ENCODE data around the gene COMP. TPM values are rescaled to one million over a fixed set of nuclear protein-coding genes. Genes with fewer than 3 reads are reported as not detected.
"Not testable (repeated sequence)": the region's sequence is repeated elsewhere in the genome, so short reads cannot be mapped to it uniquely, and the experiment has no call there.

The COMP gene
- total RNA-seq, 1 experiment from 2014 or later = 0.04 TPM

- BruUV-seq (replicated peaks) = no TSS peak
- H2AFZ ChIP-seq (ENCODE audit: low read length) = no peak overlapping the region
- ChIA-PET POLR2A (ENCODE audit: unreplicated experiment) (no interaction called here), CTCF (no interaction called here)
- H3K79me2 ChIP-seq (ENCODE audit: low read length) = no peaks in the 10 kb centered on the region
- no peaks in the 10 kb centered on the region for H3K36me3 ChIP-seq (ENCODE audit: low read depth, low read length)
- no peak overlapping the region for H3K9ac ChIP-seq (ENCODE audit: low read length)
- H3K4me3 ChIP-seq (ENCODE audit: low read length) = no peak overlapping the region
- H3K27ac ChIP-seq (ENCODE audit: low read length) = no peak overlapping the region
- H3K9me3 ChIP-seq (ENCODE audit: low read length) = no peaks in the 10 kb centered on the region
- H3K27me3 ChIP-seq (ENCODE audit: low read length) = no peaks in the 10 kb centered on the region
- DNase-seq (no peak), ATAC-seq (no peak)
- intact Hi-C loops (cut with micrococcal nuclease) = no loop called here
- H4K20me1 ChIP-seq (ENCODE audit: low read length) = no peaks in the 10 kb centered on the region
- H3F3A ChIP-seq (ENCODE audit: low read length, unreplicated experiment) = no peaks in the 10 kb centered on the region
- TF ChIP-seq EZH2phosphoT487 (IDR thresholded peaks at IDR 0.05; ENCODE audit: borderline replicate concordance, low read length) = no peak
- no peak for TF ChIP-seq EZH2 (IDR thresholded peaks at IDR 0.05; ENCODE audit: low read length, unreplicated experiment)
- TF ChIP-seq CTCF (conservative IDR thresholded peaks at IDR 0.05; ENCODE audit: low read depth, low read length) = no peak
- H3K4me1 ChIP-seq (ENCODE audit: insufficient read depth, low read length) = no peaks in the 10 kb centered on the region
- H3K9me2 ChIP-seq (replicated peaks; ENCODE audit: low read length) = no peaks in the 10 kb centered on the region
- no peak overlapping the region for H3K4me2 ChIP-seq (ENCODE audit: low read length)
These were observed 24.6 kb upstream of the COMP start for GRCh38 chr19:18815673-18816072.

GRCh38 chr19:18814063-18814462 is 23.0 kb upstream of the COMP start:
- intact Hi-C loops (cut with micrococcal nuclease) = no loop called here
- BruUV-seq (replicated peaks) = no TSS peak
- Histone ChIP-seq H3F3A (ENCODE audit: low read length, unreplicated experiment) (no peaks in the 10 kb centered on the region), H3K4me2 (ENCODE audit: low read length) (no peak overlapping the region), H3K36me3 (ENCODE audit: low read depth, low read length) (no peaks in the 10 kb centered on the region), H3K27ac (ENCODE audit: low read length) (no peak overlapping the region), H4K20me1 (ENCODE audit: low read length) (no peaks in the 10 kb centered on the region), H3K27me3 (ENCODE audit: low read length) (no peaks in the 10 kb centered on the region), H3K9me2 (replicated peaks; ENCODE audit: low read length) (no peaks in the 10 kb centered on the region), H3K79me2 (ENCODE audit: low read length) (no peaks in the 10 kb centered on the region), H3K4me3 (ENCODE audit: low read length) (no peak overlapping the region), H3K4me1 (ENCODE audit: insufficient read depth, low read length) (no peaks in the 10 kb centered on the region), H3K9ac (ENCODE audit: low read length) (no peak overlapping the region), H3K9me3 (ENCODE audit: low read length) (no peaks in the 10 kb centered on the region), H2AFZ (ENCODE audit: low read length) (no peak overlapping the region)
- ChIA-PET POLR2A (ENCODE audit: unreplicated experiment) (no interaction called here), CTCF (no interaction called here)
- ATAC-seq = no peak
- DNase-seq = no peak
- TF ChIP-seq CTCF (conservative IDR thresholded peaks at IDR 0.05; ENCODE audit: low read depth, low read length) (no peak), EZH2phosphoT487 (IDR thresholded peaks at IDR 0.05; ENCODE audit: borderline replicate concordance, low read length) (no peak), EZH2 (IDR thresholded peaks at IDR 0.05; ENCODE audit: low read length, unreplicated experiment) (no peak)

GRCh38 chr19:18811638-18812037 is 20.5 kb upstream of the COMP start:
- DNase-seq; H3K9me2 ChIP-seq (replicated peaks; ENCODE audit: low read length); H3K27ac ChIP-seq (ENCODE audit: low read length); BruUV-seq (replicated peaks); H3K27me3 ChIP-seq (ENCODE audit: low read length); H3K4me2 ChIP-seq (ENCODE audit: low read length); ATAC-seq; H3K9ac ChIP-seq (ENCODE audit: low read length); H4K20me1 ChIP-seq (ENCODE audit: low read length); H3K4me1 ChIP-seq (ENCODE audit: insufficient read depth, low read length); POLR2A ChIA-PET (ENCODE audit: unreplicated experiment); H3K9me3 ChIP-seq (ENCODE audit: low read length); intact Hi-C loops (cut with micrococcal nuclease); H3F3A ChIP-seq (ENCODE audit: low read length, unreplicated experiment); H3K79me2 ChIP-seq (ENCODE audit: low read length); H3K36me3 ChIP-seq (ENCODE audit: low read depth, low read length); H3K4me3 ChIP-seq (ENCODE audit: low read length); H2AFZ ChIP-seq (ENCODE audit: low read length); CTCF ChIA-PET: not testable (repeated sequence)
